Spleen (tissue), 7 donors: ENCODE measurements around the gene DOCK9.

ENCODE experiments used
- POLR2A ChIP-seq, 3 donors: fragments of 450-650 bp; IDR thresholded peaks; one replicate each; pipeline ENCODE4 v1.5.1; 2017; ENCODE audit warnings: antibody characterized with exemption in 3 of 3, mild to moderate bottlenecking in 1 of 3
- POLR2AphosphoS5 ChIP-seq, 3 donors: sonication (generic); formaldehyde crosslinking; IDR thresholded peaks; one replicate each; pipeline ENCODE4 v1.5.1; 2017; ENCODE audit warnings: antibody characterized with exemption in 3 of 3
- TF ChIP-seq, protein P1 (sequence below), 11 experiments: fragments of 200-600 bp in 7 of 11; fragments of 450-650 bp in 4 of 11; sonication (generic) in 4 of 11; IDR thresholded peaks in 8 of 11; conservative IDR thresholded peaks in 3 of 11; 1 replicate in 7 of 11; 2 replicates in 4 of 11; pipeline versions ENCODE4 v1.4.0 to v1.8.0; 2016 to 2021; ENCODE audit warnings: antibody characterized with exemption in 11 of 11, inconsistent platforms in 4 of 11, mild to moderate bottlenecking in 1 of 11
- donor health status: DM: no; HTN: no; CAD: no; lungs with moderate emphysema.
- donor health status: DM: no; HTN: no; CAD: no.
- donor health status: DM: no; HTN: no; CAD: no.

- TF ChIP-seq, protein P1, sequence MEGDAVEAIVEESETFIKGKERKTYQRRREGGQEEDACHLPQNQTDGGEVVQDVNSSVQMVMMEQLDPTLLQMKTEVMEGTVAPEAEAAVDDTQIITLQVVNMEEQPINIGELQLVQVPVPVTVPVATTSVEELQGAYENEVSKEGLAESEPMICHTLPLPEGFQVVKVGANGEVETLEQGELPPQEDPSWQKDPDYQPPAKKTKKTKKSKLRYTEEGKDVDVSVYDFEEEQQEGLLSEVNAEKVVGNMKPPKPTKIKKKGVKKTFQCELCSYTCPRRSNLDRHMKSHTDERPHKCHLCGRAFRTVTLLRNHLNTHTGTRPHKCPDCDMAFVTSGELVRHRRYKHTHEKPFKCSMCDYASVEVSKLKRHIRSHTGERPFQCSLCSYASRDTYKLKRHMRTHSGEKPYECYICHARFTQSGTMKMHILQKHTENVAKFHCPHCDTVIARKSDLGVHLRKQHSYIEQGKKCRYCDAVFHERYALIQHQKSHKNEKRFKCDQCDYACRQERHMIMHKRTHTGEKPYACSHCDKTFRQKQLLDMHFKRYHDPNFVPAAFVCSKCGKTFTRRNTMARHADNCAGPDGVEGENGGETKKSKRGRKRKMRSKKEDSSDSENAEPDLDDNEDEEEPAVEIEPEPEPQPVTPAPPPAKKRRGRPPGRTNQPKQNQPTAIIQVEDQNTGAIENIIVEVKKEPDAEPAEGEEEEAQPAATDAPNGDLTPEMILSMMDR (IDR thresholded peaks at IDR 0.05 in 8 of 11, conservative IDR thresholded peaks at IDR 0.05 in 3 of 11): no peak
- no peak for TF ChIP-seq POLR2A (IDR thresholded peaks at IDR 0.05)
- no peak for TF ChIP-seq POLR2AphosphoS5 (IDR thresholded peaks at IDR 0.05)
Measured at GRCh38 chr13:98755116-98755515, 222.7 kb downstream of the DOCK9 start.
